GM12891 (cell line): ENCODE measurements around the gene PGRMC2.

Experiments
- DNase-seq: peaks from one replicate; pipeline ENCODE4 v3.0.0; 2011; ENCODE audit warnings: low spot score; ENCODE audit not compliant: insufficient read length
- FAIRE-seq: peaks from 2 replicates; lab custom pipeline; 2011; peaks lifted over from hg19 to GRCh38; lab: Jason Lieb, UNC
- PAX5 ChIP-seq: IDR thresholded peaks from 2 replicates; pipeline ENCODE4 v1.6.1; 2011; ENCODE audit warnings: low read length, moderate library complexity, mild to moderate bottlenecking; ENCODE audit not compliant: insufficient read depth, severe bottlenecking
- POLR2A ChIP-seq: IDR thresholded peaks from 2 replicates; pipeline ENCODE4 v1.6.1; 2011; ENCODE audit warnings: low read depth, low read length, control low read depth
- POLR2AphosphoS5 ChIP-seq: IDR thresholded peaks from 2 replicates; pipeline ENCODE4 v1.6.1; 2011; ENCODE audit warnings: low read depth, low read length, control low read depth
- POU2F2 ChIP-seq: IDR thresholded peaks from 2 replicates; pipeline ENCODE4 v1.6.1; 2011; ENCODE audit warnings: low read depth, mild to moderate bottlenecking, control low read depth, low read length, moderate library complexity
- SPI1 ChIP-seq: IDR thresholded peaks from 2 replicates; pipeline ENCODE4 v1.6.1; 2011; ENCODE audit warnings: low read depth, low read length, control low read depth
- TAF1 ChIP-seq: IDR thresholded peaks from 2 replicates; pipeline ENCODE4 v1.6.1; 2011; ENCODE audit warnings: low read depth, low read length, control low read depth

PGRMC2 gene

DNA sequence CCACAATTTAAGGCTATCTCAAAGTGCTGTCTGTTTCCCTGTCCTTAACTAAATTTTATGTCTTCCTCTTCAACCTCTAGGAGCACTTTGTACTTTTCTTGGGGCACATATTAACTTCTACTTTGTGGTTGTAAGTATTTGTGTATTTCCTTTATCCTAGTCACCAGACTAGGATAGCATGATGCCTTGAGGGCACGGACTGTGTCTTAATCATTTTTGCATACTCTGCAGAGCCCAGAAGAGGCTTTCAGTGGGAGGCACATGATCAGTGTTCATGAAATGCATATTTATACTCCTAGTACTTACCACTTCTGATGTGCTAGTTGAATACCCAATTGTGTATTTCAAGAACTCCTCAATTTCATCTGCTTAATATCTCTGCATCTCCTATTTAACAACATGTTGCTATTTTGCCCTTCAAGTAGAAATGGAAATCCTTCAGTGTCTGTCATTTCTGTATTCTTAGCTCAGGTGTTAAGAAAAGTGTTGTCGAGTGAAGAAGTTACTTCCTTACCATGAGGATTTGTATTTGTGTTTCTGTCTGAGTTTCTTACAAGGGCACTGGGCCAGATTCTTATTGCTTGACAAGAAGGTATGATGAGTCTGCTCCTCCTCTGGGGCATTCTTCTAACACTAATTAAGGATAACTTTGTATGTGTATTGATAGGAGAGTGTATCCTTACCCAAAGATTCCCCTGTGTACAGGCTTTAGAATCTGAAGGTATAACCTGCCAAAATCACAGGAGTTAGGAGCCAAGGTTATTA is 28.3 kb upstream of the PGRMC2 start:
- DNase-seq: no peak

DNA sequence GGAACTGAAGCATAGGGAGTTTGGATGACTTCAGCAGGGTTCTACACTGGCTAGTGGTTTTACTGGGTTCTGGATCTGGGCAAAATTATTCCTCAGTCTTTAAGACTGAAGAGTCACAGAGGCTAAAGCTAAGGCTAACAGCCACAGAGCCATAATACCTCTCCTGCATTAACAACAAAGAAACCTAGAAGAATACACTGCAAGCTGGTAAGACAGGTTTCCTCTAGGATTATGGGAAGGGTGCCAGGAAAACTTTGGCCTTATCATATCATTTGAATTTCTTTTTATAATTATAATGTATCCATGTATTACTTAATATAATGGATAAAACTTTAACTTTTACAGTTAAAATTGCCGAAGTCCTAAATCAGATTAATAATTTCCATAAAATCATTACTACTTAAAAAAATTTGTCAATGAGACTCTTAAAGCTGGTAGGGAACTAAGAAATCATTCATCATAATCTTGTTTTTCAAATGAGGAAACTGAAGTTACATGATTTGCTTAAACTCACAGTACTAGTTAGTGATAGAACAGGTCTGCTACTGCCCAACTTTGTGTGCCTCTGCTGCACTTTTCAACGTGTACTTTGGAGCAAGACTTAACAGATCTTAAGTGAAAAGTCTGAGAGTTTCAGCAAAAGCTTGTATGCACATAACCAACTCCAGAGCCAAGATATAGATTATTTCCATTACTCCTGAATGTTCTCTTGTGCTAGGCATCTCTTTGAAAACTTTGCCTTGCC is 24.2 kb upstream of the PGRMC2 start:
- DNase-seq (no peak), FAIRE-seq (no peak)
- TF ChIP-seq PAX5: no peak
- no peak for TF ChIP-seq TAF1
- no peak for TF ChIP-seq SPI1
- no peak for TF ChIP-seq POLR2A
- TF ChIP-seq POU2F2: no peak

More for the DNA sequence above, 28.3 kb upstream of the PGRMC2 start:
- no peak for FAIRE-seq
- TF ChIP-seq SPI1 (no peak), TAF1 (no peak), POU2F2 (no peak), POLR2A (no peak), POLR2AphosphoS5 (no peak)

DNA sequence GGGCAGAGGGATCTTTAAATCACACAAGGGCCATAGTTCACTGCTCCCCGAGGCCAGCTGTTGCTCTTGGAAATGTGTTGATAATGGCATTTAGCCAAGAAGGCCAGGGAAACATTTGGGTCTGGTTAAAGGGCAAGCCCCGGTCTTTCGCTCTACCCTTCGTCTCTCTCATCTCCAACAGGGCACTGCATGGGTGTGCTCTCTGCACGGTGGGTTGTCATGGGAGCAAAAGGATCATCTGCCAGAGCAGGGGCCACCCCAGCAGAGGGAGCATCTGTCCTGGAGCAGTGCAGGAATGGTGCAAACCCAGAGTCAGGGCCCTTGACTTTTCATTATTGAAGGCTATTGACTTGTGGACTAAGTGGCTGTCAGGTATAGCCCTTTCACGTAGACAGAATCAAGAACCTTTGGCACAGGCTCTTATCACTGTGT is 22.7 kb upstream of the PGRMC2 start:
- DNase-seq (no peak), FAIRE-seq (no peak)
- TF ChIP-seq SPI1: no peak
- no peak for TF ChIP-seq POLR2A
- TF ChIP-seq TAF1: no peak
- TF ChIP-seq POU2F2: no peak
- no peak for TF ChIP-seq POLR2AphosphoS5
- no peak for TF ChIP-seq PAX5

GRCh38 chr4:128309585-128309984 is 22.0 kb upstream of the PGRMC2 start:
- FAIRE-seq (no peak), DNase-seq (no peak)
- TF ChIP-seq POLR2AphosphoS5 (no peak), POU2F2 (no peak), TAF1 (no peak), SPI1 (no peak)

- DNase-seq: no peak
- FAIRE-seq: no peak
- TF ChIP-seq POLR2AphosphoS5: no peak
- TF ChIP-seq TAF1: no peak
- no peak for TF ChIP-seq PAX5
- no peak for TF ChIP-seq POLR2A
- no peak for TF ChIP-seq SPI1
- no peak for TF ChIP-seq POU2F2
Observed at GRCh38 chr4:128308986-128309385, 21.4 kb upstream of the PGRMC2 start.

- FAIRE-seq (peak; percentile 67), DNase-seq (no peak)
- TF ChIP-seq POU2F2: peak; percentile 84; the same call in 1 of the 2 replicates
- no peak for TF ChIP-seq SPI1
- no peak for TF ChIP-seq POLR2AphosphoS5
- no peak for TF ChIP-seq POLR2A
Observed at GRCh38 chr4:128307123-128307571, 19.5 kb upstream of the PGRMC2 start.

- TF ChIP-seq POLR2AphosphoS5: no peak
- no peak for TF ChIP-seq POLR2A
- TF ChIP-seq PAX5: no peak
- TF ChIP-seq TAF1: no peak
- TF ChIP-seq POU2F2: no peak
- TF ChIP-seq SPI1: no peak
- FAIRE-seq: no peak
- no peak for DNase-seq
Observed at GRCh38 chr4:128305942-128306341, 18.3 kb upstream of the PGRMC2 start.

- TF ChIP-seq POLR2AphosphoS5 (no peak), POLR2A (no peak), SPI1 (no peak), POU2F2 (no peak), PAX5 (no peak), TAF1 (no peak)
- FAIRE-seq (no peak), DNase-seq (no peak)
Observed at GRCh38 chr4:128303986-128304385, 16.4 kb upstream of the PGRMC2 start.

DNA sequence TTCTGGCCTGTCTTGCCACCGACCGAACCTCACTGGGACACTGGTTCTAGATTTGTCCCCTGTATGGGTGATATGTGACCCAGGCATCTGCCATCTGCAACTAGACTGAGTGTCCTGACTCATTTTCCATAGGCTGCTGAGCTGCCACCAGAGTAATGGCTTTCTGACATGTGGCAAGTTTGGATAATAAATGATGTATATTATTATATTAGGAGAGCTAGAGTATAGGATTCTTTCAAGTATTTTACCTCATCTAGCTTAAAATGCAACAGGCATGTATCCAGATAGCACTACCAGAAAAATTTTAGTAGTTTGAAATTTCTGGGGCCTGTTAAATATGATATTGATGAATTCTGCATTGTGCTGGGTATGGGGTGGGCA is 15.8 kb upstream of the PGRMC2 start:
- DNase-seq (no peak), FAIRE-seq (no peak)
- no peak for TF ChIP-seq POU2F2
- TF ChIP-seq SPI1: no peak
- no peak for TF ChIP-seq PAX5
- no peak for TF ChIP-seq POLR2A
- no peak for TF ChIP-seq TAF1
- TF ChIP-seq POLR2AphosphoS5: no peak
